Right kidney (tissue), 9 donors: ENCODE results near the gene ASCC3.
"Not testable (repeated sequence)": the region's sequence is repeated elsewhere in the genome, so short reads cannot be mapped to it uniquely, and the experiment has no call there.

ENCODE experiments used
- DNase-seq: peaks from one replicate; pipeline ENCODE4 v3.0.0-alpha.2; 2016
- long read RNA-seq, 8 donors: transcript quantifications; one replicate each; lab custom pipeline, GENCODE V29; 2026

Gene ASCC3
- long read RNA-seq, donor 1, partial matches to known transcripts: 0 of 4 reads
- long read RNA-seq, donor 1, other reads (novel, unspliced or antisense): 0 of 4 reads
- long read RNA-seq, donor 2, full-length matches to known transcripts: 1 of 1 reads
- long read RNA-seq, donor 2, partial matches to known transcripts: 0 of 1 reads
- long read RNA-seq, donor 2, other reads (novel, unspliced or antisense): 0 of 1 reads
- long read RNA-seq, donor 3, partial matches to known transcripts: 0 of 2 reads
- long read RNA-seq, donor 3, other reads (novel, unspliced or antisense): 0 of 2 reads
- long read RNA-seq, donor 4, partial matches to known transcripts: 0 of 2 reads
- long read RNA-seq, donor 4, other reads (novel, unspliced or antisense): 0 of 2 reads
- long read RNA-seq, donor 5, full-length matches to known transcripts: 1 of 1 reads
- long read RNA-seq, donor 5, partial matches to known transcripts: 0 of 1 reads
- long read RNA-seq, donor 5, other reads (novel, unspliced or antisense): 0 of 1 reads
- long read RNA-seq, donor 6, partial matches to known transcripts: 0 of 4 reads
- long read RNA-seq, donor 6, other reads (novel, unspliced or antisense): 0 of 4 reads
- long read RNA-seq, donor 7, full-length matches to known transcripts: 5 of 5 reads
- long read RNA-seq, donor 7, partial matches to known transcripts: 0 of 5 reads
- long read RNA-seq, donor 7, other reads (novel, unspliced or antisense): 0 of 5 reads
- long read RNA-seq, donor 8, full-length matches to known transcripts: 2 of 2 reads
- long read RNA-seq, donor 8, partial matches to known transcripts: 0 of 2 reads
- long read RNA-seq, donor 8, other reads (novel, unspliced or antisense): 0 of 2 reads

DNA sequence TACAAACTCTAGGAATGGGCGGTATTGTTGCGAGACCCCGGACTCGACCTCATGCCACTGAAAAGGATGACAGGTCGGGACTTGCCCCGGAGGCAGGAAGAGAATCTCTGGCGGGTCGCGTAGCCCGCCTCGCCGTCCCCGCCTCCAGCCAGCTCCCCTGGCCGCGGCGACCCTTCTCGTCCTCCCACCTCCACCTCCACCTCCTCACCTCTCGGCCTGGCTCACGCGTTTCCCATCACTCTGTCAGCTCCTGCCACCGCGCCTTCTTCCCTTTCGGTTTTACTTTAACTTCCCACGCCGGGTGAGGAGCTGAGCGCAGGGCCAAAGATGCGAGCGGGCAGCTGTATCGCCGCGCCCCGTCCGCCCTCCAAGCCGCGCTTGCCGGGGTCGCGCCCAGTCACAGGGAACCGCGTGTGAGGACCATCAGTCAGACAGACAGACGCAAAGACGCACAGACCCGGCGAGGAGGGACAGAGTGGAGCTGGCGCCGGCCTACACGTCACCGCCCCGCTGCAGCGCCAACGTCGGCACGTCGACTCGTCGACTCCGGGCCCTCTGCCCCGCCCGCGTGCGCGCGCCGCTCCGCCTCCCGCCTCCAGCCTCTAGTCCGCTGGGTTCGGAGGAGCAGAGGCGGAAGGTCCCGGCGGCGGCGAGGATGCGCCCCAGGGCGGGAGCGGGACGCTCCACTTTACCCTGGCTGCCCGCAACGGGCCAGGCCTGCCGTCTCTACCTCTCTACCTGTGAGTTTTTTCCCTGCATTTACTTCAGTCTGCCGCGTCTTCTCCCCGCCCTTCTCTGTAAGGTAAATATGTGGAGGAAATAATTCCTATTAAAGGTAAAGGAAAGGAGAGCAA, at the start of gene ASCC3:
ASCC3 (minus strand) TSS at position 477 of the 854 bp plus-strand sequence. CDS start 13,332 bp downstream, outside the sequence.
- DNase-seq: peak; percentile 96

DNA sequence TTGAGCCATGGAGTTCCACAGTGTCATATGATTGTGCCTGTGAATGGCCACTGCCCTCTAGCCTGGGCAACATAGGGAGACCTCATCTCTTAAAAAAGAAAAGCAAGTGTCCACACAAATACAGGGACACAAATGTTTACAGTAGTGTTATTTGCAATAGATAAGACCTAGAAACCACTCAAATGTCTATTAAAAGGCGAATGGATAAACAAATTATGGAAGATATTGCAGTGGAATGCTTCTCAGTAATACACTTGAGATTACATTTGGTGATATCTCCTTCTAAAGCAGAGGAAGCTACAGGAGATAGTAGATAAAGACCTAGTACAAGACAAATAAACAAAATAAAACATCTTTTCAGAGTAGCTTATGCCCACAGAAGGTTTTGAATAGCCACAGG, 44.6 kb upstream of the ASCC3 start:
- no peak for DNase-seq

- DNase-seq: no peak
These were observed 43.6 kb upstream of the ASCC3 start for GRCh38 chr6:100924534-100925227.

GRCh38 chr6:100923481-100924165, 42.5 kb upstream of the ASCC3 start:
- DNase-seq: no peak

GRCh38 chr6:100920028-100920605, 39.0 kb upstream of the ASCC3 start:
- no peak for DNase-seq

- no peak for DNase-seq
These were observed 37.0 kb upstream of the ASCC3 start for GRCh38 chr6:100918152-100918551.

- no peak for DNase-seq
These were observed 34.7 kb upstream of the ASCC3 start for GRCh38 chr6:100915876-100916275.

GRCh38 chr6:100913400-100914276, 32.5 kb upstream of the ASCC3 start:
- DNase-seq: no peak

DNA sequence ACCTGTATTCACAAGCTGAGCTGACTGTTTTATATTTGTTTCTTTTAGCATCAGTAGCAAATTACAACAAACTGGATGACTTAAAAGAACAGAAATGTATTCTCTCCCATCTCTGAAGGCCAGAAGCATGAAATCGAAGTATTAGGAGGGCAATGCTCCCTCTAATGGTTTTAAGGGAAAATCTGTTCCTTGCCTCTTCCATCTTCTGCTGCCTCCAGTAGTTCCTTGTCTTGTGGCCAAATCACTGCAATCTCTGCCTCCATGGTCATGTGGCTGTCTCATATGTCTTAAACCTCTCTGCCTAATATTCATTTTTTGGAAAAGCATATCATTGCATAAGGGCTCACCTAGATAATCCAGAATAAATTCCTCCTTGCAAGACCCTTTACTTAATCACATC, 25.2 kb upstream of the ASCC3 start:
- no peak for DNase-seq

- no peak for DNase-seq
These were observed 23.9 kb upstream of the ASCC3 start for GRCh38 chr6:100905067-100905466.

DNA sequence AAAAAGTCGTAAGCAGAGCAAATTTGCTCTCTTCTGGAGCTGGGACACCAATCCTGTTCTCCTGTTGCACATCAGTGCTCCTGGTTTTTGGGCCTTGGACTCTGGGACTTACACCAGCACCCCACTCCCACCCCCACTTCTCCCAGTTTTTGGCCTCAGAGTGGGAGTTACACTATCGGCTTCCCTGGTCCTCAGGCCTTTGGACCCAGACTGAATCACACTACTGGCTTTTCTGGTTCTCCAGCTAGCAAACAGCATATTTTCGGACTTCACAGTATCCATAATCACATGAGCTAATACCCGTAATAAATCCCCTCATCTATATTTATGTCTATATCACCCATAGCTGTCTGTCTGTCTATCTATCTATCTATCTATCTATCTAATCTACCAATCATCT, 23.2 kb upstream of the ASCC3 start:
- DNase-seq: no peak

DNA sequence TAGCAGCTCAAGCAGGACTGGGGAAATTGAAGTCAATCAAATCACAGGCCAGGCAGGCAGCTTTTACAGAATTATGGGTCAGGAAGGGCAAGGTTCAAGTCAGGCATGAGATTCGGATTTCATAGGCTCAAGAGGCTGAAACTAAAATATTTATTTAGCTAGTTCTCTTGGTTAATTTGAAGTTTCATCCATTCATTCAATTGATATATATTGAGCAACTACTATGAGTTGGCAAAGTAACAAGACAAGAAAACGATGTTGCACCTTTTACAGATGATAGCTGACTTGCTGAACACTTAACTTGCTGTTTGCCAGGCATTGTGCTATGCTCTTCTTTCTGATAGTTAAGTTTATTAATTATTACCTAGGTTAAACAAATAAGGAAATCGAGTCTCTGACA, 20.5 kb upstream of the ASCC3 start:
- DNase-seq: no peak

DNA sequence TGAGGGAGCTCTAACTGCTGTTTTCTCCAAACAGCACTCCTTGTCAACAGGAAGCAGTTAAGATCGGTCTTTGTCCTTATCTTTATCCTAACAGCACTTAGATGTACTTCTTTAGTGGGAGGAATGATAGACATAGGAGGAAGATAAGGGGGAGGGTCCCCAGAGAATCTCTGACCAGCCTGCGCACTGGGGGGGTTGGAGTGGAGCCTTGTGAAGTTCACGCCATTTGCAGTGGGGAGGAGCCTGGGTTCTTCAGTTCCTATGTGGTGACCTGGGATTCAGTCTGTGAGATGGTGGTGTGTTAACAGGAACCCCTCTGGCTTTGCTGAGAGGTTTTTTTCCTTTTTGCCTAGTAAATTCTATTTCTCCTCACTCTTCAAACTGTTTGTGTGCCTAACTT, 18.1 kb upstream of the ASCC3 start:
- DNase-seq: no peak

DNA sequence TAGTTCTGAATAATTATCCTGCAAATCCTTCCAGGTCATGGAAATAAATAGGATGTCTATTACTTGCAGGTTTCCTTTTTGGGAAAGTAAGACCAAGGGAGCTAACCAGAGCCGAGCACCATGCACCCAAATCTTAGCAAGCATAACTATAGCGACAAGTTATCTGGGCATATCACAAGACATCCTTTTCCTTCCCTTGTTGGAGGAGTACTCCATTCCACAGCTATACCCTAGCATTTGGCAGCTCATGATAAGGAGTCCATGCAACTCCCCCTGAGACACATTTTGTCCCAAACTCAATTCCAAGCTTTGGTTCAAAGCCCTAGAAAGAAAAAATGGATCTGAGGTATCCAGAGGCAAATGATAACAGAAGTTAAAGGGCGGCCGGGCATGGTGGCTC, 16.5 kb upstream of the ASCC3 start:
- DNase-seq: no peak

GRCh38 chr6:100893743-100894142, 12.6 kb upstream of the ASCC3 start:
- DNase-seq: no peak

- DNase-seq: no peak
These were observed 11.6 kb upstream of the ASCC3 start for GRCh38 chr6:100892693-100893092.

DNA sequence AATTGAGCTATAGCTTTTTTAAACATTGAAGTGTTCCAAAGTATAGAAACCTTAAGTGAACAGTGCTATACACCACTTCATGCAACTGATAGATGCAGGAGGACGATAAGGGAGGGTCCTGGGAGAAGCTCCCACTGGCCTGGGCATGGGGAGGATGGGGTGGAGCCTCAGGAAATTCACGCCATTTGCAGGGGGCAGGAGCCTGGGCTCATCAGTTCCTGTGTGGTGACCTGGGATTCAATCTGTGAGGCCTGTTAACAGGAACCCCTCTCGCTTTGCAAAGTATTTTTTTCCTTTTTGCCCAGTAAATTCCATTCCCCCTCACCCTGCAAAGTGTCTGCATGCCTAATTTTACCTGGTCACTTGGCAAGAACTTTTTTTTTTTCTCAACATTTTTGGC, 11.0 kb upstream of the ASCC3 start:
- no peak for DNase-seq

DNA sequence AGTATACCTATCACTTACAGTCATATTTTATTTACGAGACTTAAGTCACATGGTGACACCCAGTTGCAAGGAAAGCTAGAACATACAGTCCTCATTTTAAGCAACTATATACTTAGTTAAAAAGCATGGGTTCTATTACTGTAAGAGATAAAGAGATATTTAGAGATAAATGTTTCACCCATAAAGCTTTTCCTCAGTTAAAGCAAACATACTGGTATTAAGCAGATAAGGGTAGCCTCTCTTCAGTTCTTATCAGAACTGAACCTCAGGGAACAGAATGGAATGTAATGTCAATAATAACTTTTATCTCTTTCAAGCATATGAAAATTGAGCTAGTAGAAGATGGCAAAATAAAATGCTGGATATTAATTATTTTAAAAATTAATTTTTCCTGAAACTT, 9.9 kb upstream of the ASCC3 start:
- DNase-seq: no peak

DNA sequence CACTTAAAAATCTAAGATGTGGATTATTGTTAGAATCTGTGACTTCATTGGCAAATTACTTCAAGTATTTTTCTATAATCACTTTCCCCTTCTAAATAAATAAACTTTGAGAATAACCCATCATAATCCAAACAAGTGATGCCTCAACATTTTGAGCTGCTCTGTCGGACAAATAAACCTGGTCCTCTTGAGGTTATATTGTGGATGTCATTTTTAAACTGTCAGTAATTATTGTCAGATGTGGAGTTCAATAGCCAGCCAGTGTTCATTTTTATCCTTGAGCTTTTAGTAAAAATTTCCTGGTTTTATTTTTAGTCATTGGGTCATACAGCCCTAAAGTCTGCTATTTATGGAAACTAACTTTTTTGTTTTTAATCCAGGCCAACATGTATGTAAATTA, 9.5 kb upstream of the ASCC3 start:
- not testable (repeated sequence) for DNase-seq

DNA sequence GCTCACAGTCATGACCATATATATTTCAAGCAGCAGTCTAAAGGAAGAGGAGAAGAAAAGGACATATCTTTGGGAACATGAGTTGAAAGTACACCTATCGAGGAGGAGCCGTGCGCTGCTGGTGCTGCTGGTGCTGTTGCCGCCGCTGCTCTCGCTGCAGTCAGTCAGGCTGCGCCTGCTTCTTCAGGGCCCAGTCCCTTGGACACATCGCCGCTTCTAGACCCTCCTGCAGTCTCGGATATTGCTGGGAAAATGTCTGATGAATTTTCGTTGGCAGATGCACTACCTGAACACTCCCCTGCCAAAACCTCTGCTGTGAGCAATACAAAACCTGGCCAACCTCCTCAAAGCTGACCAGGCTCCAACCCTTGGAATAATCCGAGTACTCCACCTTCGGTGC, 8.2 kb upstream of the ASCC3 start:
- DNase-seq: no peak
